HepG2 (cell line): ENCODE measurements around the gene PYGB. TPM values are rescaled to one million over a fixed set of nuclear protein-coding genes. Genes with fewer than 3 reads are reported as not detected.

ENCODE experiments used
- AHR ChIP-seq: IDR thresholded peaks from 2 replicates; pipeline ENCODE4 v1.6.1; 2018; ENCODE audit warnings: missing genetic modification reagents, missing compliant biosample characterization
- CBFB ChIP-seq: sonication (generic); formaldehyde crosslinking; IDR thresholded peaks from 2 replicates; pipeline ENCODE4 v1.4.0; 2020; ENCODE audit warnings: missing genetic modification reagents
- CENPX ChIP-seq: sonication (generic); formaldehyde crosslinking; IDR thresholded peaks from 2 replicates; pipeline ENCODE4 v1.9.0; 2021; ENCODE audit warnings: mild to moderate bottlenecking, missing genetic modification reagents, moderate library complexity
- DMAP1 ChIP-seq: IDR thresholded peaks from 2 replicates; pipeline ENCODE4 v1.6.1; 2016
- HOXD1 ChIP-seq: sonication (generic); formaldehyde crosslinking; IDR thresholded peaks from 2 replicates; pipeline ENCODE4 v1.5.0; 2020; ENCODE audit warnings: missing genetic modification reagents
- MIER3 ChIP-seq: IDR thresholded peaks from 2 replicates; pipeline ENCODE4 v1.6.1; 2016; ENCODE audit warnings: missing compliant biosample characterization, borderline replicate concordance
- PCBP1 ChIP-seq: fragments of 200-400 bp; formaldehyde crosslinking; IDR thresholded peaks from 2 replicates; pipeline ENCODE4 v1.6.1; 2017; ENCODE audit warnings: mild to moderate bottlenecking, low read depth, low read length, borderline replicate concordance
- PHF8 ChIP-seq: sonication (generic); formaldehyde crosslinking; IDR thresholded peaks from 2 replicates; pipeline ENCODE4 v1.5.0; 2020; ENCODE audit warnings: missing genetic modification reagents
- SALL1 ChIP-seq: sonication (generic); formaldehyde crosslinking; IDR thresholded peaks from 2 replicates; pipeline ENCODE4 v1.8.0; 2022; ENCODE audit warnings: mild to moderate bottlenecking, missing genetic modification reagents
- SRSF1 ChIP-seq: fragments of 200-400 bp; formaldehyde crosslinking; optimal IDR thresholded peaks from 2 replicates; pipeline ENCODE3; 2017; ENCODE audit warnings: mild to moderate bottlenecking, low read depth, low read length, moderate library complexity
- ZBTB20 ChIP-seq: sonication (generic); formaldehyde crosslinking; IDR thresholded peaks from 2 replicates; pipeline ENCODE4 v1.8.1; 2023; ENCODE audit warnings: missing genetic modification reagents, low read depth, mild to moderate bottlenecking, borderline replicate concordance
- ZNF17 ChIP-seq: sonication (generic); formaldehyde crosslinking; IDR thresholded peaks from 2 replicates; pipeline ENCODE4 v1.5.0; 2020; ENCODE audit warnings: mild to moderate bottlenecking, missing genetic modification reagents
- ZNF446 ChIP-seq: sonication (generic); formaldehyde crosslinking; IDR thresholded peaks from 2 replicates; pipeline ENCODE4 v1.5.0; 2020; ENCODE audit warnings: mild to moderate bottlenecking, missing genetic modification reagents
- ZNF792 ChIP-seq: IDR thresholded peaks from 2 replicates; pipeline ENCODE4 v1.6.1; 2016
- ZSCAN31 ChIP-seq: sonication (generic); formaldehyde crosslinking; IDR thresholded peaks from 2 replicates; pipeline ENCODE4 v1.5.0; 2020; ENCODE audit warnings: low read depth, mild to moderate bottlenecking, missing genetic modification reagents
- polyA plus RNA-seq, 8 experiments: library from polyadenylated mRNA; depleted of rRNA in 3 of 8; stranded (reverse) in 7 of 8; unstranded in 1 of 8; fragments of >200 nt; fragmentation: Illumina TruSeq in 4 of 8; extraction: Trizol in 4 of 8; gene quantifications; 2 replicates each; pipeline versions ENCODE4 v1.2.1 to v1.2.3, GENCODE V29; 2011 to 2016; ENCODE audit warnings: low read depth in 4 of 8, missing spikeins in 1 of 8, mixed read lengths in 1 of 8; ENCODE audit not compliant: insufficient read depth in 1 of 8
- total RNA-seq, 5 experiments: library from RNA; depleted of rRNA; stranded (reverse); fragments of >200 nt; fragmentation: Illumina TruSeq; extraction: Trizol; gene quantifications; 2 replicates each; pipeline ENCODE4 v1.2.3, GENCODE V29; 2016; ENCODE audit warnings: low read depth in 1 of 5
- TF ChIP-seq, protein P1 (sequence below): sonication (generic); formaldehyde crosslinking; IDR thresholded peaks from 2 replicates; pipeline ENCODE4 v1.4.0; 2020; ENCODE audit warnings: mild to moderate bottlenecking, missing genetic modification reagents
- TF ChIP-seq, protein P2 (sequence below): fragments of 450-650 bp; IDR thresholded peaks from 2 replicates; pipeline ENCODE4 v1.6.1; 2016
- TF ChIP-seq, protein P3 (sequence below): IDR thresholded peaks from 2 replicates; pipeline ENCODE4 v1.4.0; 2020; ENCODE audit warnings: mild to moderate bottlenecking, missing genetic modification reagents
- TF ChIP-seq, protein P4 (sequence below): sonication (generic); formaldehyde crosslinking; IDR thresholded peaks from 2 replicates; pipeline ENCODE4 v1.5.0; 2020; ENCODE audit warnings: mild to moderate bottlenecking, missing genetic modification reagents
- TF ChIP-seq, protein P5 (sequence below): sonication (generic); formaldehyde crosslinking; IDR thresholded peaks from 2 replicates; pipeline ENCODE4 v1.8.1; 2023; ENCODE audit warnings: mild to moderate bottlenecking, missing genetic modification reagents, borderline replicate concordance
- TF ChIP-seq, protein P6 (sequence below): sonication (generic); formaldehyde crosslinking; IDR thresholded peaks from 2 replicates; pipeline ENCODE4 v1.4.0; 2020; ENCODE audit warnings: mild to moderate bottlenecking, missing genetic modification reagents

Gene PYGB
- total and polyA plus RNA-seq, 2 of the 13 experiments (the other 11 are each of a cell fraction or from before 2014, with no cell fraction given), result 24.2 to 86.3 TPM

DNA sequence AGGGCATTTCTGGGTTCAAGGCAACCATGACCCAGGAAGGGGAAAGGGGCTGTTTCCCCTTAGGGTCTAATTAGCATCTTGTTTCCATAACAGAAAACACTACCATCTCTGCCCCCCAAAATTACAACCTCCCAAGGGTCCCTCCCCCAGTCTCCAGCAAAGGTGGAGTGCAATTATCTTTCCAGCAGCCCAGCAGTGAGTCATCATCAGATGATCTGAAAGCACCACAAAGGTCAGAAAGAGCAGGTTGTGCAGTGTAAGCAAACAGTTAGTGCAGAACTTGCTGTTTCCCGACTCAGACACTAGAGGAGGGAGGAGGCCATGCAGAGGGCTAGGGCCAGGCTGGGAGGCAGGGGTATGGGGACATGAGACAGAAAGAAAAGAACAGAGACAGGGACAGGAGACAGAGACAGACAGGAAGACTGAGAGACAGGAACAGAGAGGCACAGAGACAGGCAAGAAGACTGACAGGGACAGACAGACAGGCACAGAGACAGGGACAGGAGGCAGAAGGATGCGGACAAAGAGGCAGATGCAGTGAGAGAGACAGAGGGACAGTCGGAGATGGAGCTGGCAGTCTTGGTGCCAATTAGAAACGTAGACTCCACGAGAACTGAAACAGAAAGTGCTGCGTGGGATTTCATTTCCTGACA, 62.5 kb downstream of the PYGB start (continued):
- no peak; the same call in 1 of the 2 replicates for TF ChIP-seq AHR (CRISPR knock-in tag)
- TF ChIP-seq, protein P1, sequence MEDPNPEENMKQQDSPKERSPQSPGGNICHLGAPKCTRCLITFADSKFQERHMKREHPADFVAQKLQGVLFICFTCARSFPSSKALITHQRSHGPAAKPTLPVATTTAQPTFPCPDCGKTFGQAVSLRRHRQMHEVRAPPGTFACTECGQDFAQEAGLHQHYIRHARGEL (CRISPR knock-in tag), result no peak
- TF ChIP-seq, protein P2, sequence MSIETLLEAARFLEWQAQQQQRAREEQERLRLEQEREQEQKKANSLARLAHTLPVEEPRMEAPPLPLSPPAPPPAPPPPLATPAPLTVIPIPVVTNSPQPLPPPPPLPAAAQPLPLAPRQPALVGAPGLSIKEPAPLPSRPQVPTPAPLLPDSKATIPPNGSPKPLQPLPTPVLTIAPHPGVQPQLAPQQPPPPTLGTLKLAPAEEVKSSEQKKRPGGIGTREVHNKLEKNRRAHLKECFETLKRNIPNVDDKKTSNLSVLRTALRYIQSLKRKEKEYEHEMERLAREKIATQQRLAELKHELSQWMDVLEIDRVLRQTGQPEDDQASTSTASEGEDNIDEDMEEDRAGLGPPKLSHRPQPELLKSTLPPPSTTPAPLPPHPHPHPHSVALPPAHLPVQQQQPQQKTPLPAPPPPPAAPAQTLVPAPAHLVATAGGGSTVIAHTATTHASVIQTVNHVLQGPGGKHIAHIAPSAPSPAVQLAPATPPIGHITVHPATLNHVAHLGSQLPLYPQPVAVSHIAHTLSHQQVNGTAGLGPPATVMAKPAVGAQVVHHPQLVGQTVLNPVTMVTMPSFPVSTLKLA, result peak; percentile 44; the same call in 1 of the 2 replicates
- TF ChIP-seq CBFB (CRISPR knock-in tag), result peak; percentile 95
- TF ChIP-seq HOXD1 (CRISPR knock-in tag), result no peak
- TF ChIP-seq CENPX, result no peak
- TF ChIP-seq SRSF1, result no peak
- TF ChIP-seq, protein P3, sequence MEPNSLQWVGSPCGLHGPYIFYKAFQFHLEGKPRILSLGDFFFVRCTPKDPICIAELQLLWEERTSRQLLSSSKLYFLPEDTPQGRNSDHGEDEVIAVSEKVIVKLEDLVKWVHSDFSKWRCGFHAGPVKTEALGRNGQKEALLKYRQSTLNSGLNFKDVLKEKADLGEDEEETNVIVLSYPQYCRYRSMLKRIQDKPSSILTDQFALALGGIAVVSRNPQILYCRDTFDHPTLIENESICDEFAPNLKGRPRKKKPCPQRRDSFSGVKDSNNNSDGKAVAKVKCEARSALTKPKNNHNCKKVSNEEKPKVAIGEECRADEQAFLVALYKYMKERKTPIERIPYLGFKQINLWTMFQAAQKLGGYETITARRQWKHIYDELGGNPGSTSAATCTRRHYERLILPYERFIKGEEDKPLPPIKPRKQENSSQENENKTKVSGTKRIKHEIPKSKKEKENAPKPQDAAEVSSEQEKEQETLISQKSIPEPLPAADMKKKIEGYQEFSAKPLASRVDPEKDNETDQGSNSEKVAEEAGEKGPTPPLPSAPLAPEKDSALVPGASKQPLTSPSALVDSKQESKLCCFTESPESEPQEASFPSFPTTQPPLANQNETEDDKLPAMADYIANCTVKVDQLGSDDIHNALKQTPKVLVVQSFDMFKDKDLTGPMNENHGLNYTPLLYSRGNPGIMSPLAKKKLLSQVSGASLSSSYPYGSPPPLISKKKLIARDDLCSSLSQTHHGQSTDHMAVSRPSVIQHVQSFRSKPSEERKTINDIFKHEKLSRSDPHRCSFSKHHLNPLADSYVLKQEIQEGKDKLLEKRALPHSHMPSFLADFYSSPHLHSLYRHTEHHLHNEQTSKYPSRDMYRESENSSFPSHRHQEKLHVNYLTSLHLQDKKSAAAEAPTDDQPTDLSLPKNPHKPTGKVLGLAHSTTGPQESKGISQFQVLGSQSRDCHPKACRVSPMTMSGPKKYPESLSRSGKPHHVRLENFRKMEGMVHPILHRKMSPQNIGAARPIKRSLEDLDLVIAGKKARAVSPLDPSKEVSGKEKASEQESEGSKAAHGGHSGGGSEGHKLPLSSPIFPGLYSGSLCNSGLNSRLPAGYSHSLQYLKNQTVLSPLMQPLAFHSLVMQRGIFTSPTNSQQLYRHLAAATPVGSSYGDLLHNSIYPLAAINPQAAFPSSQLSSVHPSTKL (CRISPR knock-in tag), result peak; percentile 91
- 0 out of 2 replicates have a peak, but pooled peaks have one; percentile 15 for TF ChIP-seq PHF8 (CRISPR knock-in tag)
- TF ChIP-seq ZSCAN31 (CRISPR knock-in tag), result no peak; the same call in 1 of the 2 replicates
- peak; percentile 78; the same call in 1 of the 2 replicates for TF ChIP-seq DMAP1
- no peak for TF ChIP-seq ZNF446 (CRISPR knock-in tag)
- peak; percentile 91 for TF ChIP-seq SALL1
- TF ChIP-seq, protein P4, sequence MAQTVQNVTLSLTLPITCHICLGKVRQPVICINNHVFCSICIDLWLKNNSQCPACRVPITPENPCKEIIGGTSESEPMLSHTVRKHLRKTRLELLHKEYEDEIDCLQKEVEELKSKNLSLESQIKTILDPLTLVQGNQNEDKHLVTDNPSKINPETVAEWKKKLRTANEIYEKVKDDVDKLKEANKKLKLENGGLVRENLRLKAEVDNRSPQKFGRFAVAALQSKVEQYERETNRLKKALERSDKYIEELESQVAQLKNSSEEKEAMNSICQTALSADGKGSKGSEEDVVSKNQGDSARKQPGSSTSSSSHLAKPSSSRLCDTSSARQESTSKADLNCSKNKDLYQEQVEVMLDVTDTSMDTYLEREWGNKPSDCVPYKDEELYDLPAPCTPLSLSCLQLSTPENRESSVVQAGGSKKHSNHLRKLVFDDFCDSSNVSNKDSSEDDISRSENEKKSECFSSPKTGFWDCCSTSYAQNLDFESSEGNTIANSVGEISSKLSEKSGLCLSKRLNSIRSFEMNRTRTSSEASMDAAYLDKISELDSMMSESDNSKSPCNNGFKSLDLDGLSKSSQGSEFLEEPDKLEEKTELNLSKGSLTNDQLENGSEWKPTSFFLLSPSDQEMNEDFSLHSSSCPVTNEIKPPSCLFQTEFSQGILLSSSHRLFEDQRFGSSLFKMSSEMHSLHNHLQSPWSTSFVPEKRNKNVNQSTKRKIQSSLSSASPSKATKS, result no peak
- no peak for TF ChIP-seq ZNF17 (CRISPR knock-in tag)
- peak; percentile 83; the same call in 1 of the 2 replicates for TF ChIP-seq MIER3 (CRISPR knock-in tag)
- peak; percentile 92; the same call in 1 of the 2 replicates for TF ChIP-seq ZNF792 (CRISPR knock-in tag)
- TF ChIP-seq PCBP1, result no peak
- peak; percentile 66; the same call in 1 of the 2 replicates for TF ChIP-seq ZBTB20 (CRISPR knock-in tag)
- TF ChIP-seq, protein P5, sequence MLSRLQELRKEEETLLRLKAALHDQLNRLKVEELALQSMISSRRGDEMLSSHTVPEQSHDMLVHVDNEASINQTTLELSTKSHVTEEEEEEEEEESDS (CRISPR knock-in tag), result no peak
- TF ChIP-seq, protein P6, sequence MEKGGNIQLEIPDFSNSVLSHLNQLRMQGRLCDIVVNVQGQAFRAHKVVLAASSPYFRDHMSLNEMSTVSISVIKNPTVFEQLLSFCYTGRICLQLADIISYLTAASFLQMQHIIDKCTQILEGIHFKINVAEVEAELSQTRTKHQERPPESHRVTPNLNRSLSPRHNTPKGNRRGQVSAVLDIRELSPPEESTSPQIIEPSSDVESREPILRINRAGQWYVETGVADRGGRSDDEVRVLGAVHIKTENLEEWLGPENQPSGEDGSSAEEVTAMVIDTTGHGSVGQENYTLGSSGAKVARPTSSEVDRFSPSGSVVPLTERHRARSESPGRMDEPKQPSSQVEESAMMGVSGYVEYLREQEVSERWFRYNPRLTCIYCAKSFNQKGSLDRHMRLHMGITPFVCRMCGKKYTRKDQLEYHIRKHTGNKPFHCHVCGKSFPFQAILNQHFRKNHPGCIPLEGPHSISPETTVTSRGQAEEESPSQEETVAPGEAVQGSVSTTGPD (CRISPR knock-in tag), result no peak
